ENCODE results near the gene FTL. TPM values are rescaled to one million over a fixed set of nuclear protein-coding genes. Genes with fewer than 3 reads are reported as not detected.

Gene FTL
- total and polyA plus RNA-seq, 2 donors = 1,234 to 4,798 TPM

- no peaks in the 10 kb centered on the region for H3K4me1 ChIP-seq (ENCODE audit: insufficient read depth)
- no peak overlapping the region for H3K4me3 ChIP-seq (ENCODE audit: low read depth, low read length)
- no peak overlapping the region for H3K27ac ChIP-seq (ENCODE audit: low read depth)
- H3K36me3 ChIP-seq (ENCODE audit: insufficient read depth) = no peaks in the 10 kb centered on the region
- 94% methylated on average over 9 of the region's 9 CpGs for WGBS
- DNase-seq (ENCODE audit: extremely low spot score) = no peak
These were observed 17.2 kb downstream of the FTL start for GRCh38 chr19:48982280-48982679.

GRCh38 chr19:48985711-48986110 lies 20.6 kb downstream of the FTL start:
- Histone ChIP-seq H3K4me3 (ENCODE audit: low read depth, low read length) (no peak overlapping the region), H3K4me1 (ENCODE audit: insufficient read depth) (no peaks in the 10 kb centered on the region), H3K36me3 (ENCODE audit: insufficient read depth) (no peaks in the 10 kb centered on the region), H3K27ac (ENCODE audit: low read depth) (no peak overlapping the region)
- no peak for DNase-seq (ENCODE audit: extremely low spot score)
- 94% methylated on average over 13 of the region's 13 CpGs for WGBS

- WGBS = 90% methylated on average over 3 of the region's 3 CpGs
These were observed 21.1 kb downstream of the FTL start for GRCh38 chr19:48986211-48986610.

GRCh38 chr19:48987323-48987722 lies 22.2 kb downstream of the FTL start:
- peaks cover 3% of the 10 kb centered on the region for H3K4me1 ChIP-seq (ENCODE audit: insufficient read depth)
- H3K4me3 ChIP-seq (ENCODE audit: low read depth, low read length) = no peak overlapping the region
- H3K27ac ChIP-seq (ENCODE audit: low read depth) = no peak overlapping the region
- WGBS = 88% methylated on average over 7 of the region's 7 CpGs
- no peak for DNase-seq (ENCODE audit: extremely low spot score)
- no peaks in the 10 kb centered on the region for H3K36me3 ChIP-seq (ENCODE audit: insufficient read depth)

More at GRCh38 chr19:48986211-48986610, 21.1 kb downstream of the FTL start:
- Histone ChIP-seq H3K36me3 (ENCODE audit: insufficient read depth) (no peaks in the 10 kb centered on the region), H3K4me1 (ENCODE audit: insufficient read depth) (no peaks in the 10 kb centered on the region), H3K4me3 (ENCODE audit: low read depth, low read length) (no peak overlapping the region), H3K27ac (ENCODE audit: low read depth) (no peak overlapping the region)
- no peak for DNase-seq (ENCODE audit: extremely low spot score)

- peaks cover 3% of the 10 kb centered on the region for H3K4me1 ChIP-seq (ENCODE audit: insufficient read depth)
- H3K4me3 ChIP-seq (ENCODE audit: low read depth, low read length) = no peak overlapping the region
- no peaks in the 10 kb centered on the region for H3K36me3 ChIP-seq (ENCODE audit: insufficient read depth)
- 89% methylated on average over 7 of the region's 7 CpGs for WGBS
- DNase-seq (ENCODE audit: extremely low spot score) = no peak
- no peak overlapping the region for H3K27ac ChIP-seq (ENCODE audit: low read depth)
These were observed 23.2 kb downstream of the FTL start for GRCh38 chr19:48988286-48988685.

- Histone ChIP-seq H3K4me1 (ENCODE audit: insufficient read depth) (peaks cover 3% of the 10 kb centered on the region), H3K27ac (ENCODE audit: low read depth) (no peak overlapping the region), H3K36me3 (ENCODE audit: insufficient read depth) (no peaks in the 10 kb centered on the region), H3K4me3 (ENCODE audit: low read depth, low read length) (no peak overlapping the region)
- DNase-seq (ENCODE audit: extremely low spot score) = no peak
- 93% methylated on average over 9 of the region's 9 CpGs for WGBS
These were observed 23.8 kb downstream of the FTL start for GRCh38 chr19:48988860-48989259.

- Histone ChIP-seq H3K4me1 (ENCODE audit: insufficient read depth) (peaks cover 3% of the 10 kb centered on the region), H3K27ac (ENCODE audit: low read depth) (no peak overlapping the region), H3K36me3 (ENCODE audit: insufficient read depth) (no peaks in the 10 kb centered on the region), H3K4me3 (ENCODE audit: low read depth, low read length) (no peak overlapping the region)
- no peak for DNase-seq (ENCODE audit: extremely low spot score)
- WGBS = 76% methylated on average over 17 of the region's 17 CpGs
These were observed 24.7 kb downstream of the FTL start for GRCh38 chr19:48989701-48990291.

- WGBS = 77% methylated on average over 4 of the region's 4 CpGs
- Histone ChIP-seq H3K27ac (ENCODE audit: low read depth) (no peak overlapping the region), H3K36me3 (ENCODE audit: insufficient read depth) (no peaks in the 10 kb centered on the region), H3K4me3 (ENCODE audit: low read depth, low read length) (no peak overlapping the region), H3K4me1 (ENCODE audit: insufficient read depth) (peaks cover 3% of the 10 kb centered on the region)
- no peak for DNase-seq (ENCODE audit: extremely low spot score)
These were observed 25.3 kb downstream of the FTL start for GRCh38 chr19:48990400-48990799.

- Histone ChIP-seq H3K27ac (ENCODE audit: low read depth) (no peak overlapping the region), H3K4me1 (ENCODE audit: insufficient read depth) (peaks cover 3% of the 10 kb centered on the region), H3K36me3 (ENCODE audit: insufficient read depth) (no peaks in the 10 kb centered on the region), H3K4me3 (ENCODE audit: low read depth, low read length) (no peak overlapping the region)
- no peak for DNase-seq (ENCODE audit: extremely low spot score)
- WGBS = 84% methylated on average over 22 of the region's 22 CpGs
These were observed 26.0 kb downstream of the FTL start for GRCh38 chr19:48991011-48991609.

GRCh38 chr19:48991873-48992580 lies 26.9 kb downstream of the FTL start:
- no peak for DNase-seq (ENCODE audit: extremely low spot score)
- Histone ChIP-seq H3K36me3 (ENCODE audit: insufficient read depth) (no peaks in the 10 kb centered on the region), H3K27ac (ENCODE audit: low read depth) (peak overlapping the region; percentile 86), H3K4me3 (ENCODE audit: low read depth, low read length) (peak overlapping the region; percentile 58), H3K4me1 (ENCODE audit: insufficient read depth) (peaks cover 3% of the 10 kb centered on the region)
- WGBS = 13% methylated on average over 8 of the region's 8 CpGs

- Histone ChIP-seq H3K36me3 (ENCODE audit: insufficient read depth) (no peaks in the 10 kb centered on the region), H3K4me1 (ENCODE audit: insufficient read depth) (peaks cover 3% of the 10 kb centered on the region), H3K27ac (ENCODE audit: low read depth) (peak overlapping the region; percentile 86), H3K4me3 (ENCODE audit: low read depth, low read length) (peak overlapping the region; percentile 58)
- no peak for DNase-seq (ENCODE audit: extremely low spot score)
- WGBS = under 1% methylated on average over 20 of the region's 20 CpGs
These were observed 27.6 kb downstream of the FTL start for GRCh38 chr19:48992581-48993174.

- WGBS = under 1% methylated on average over 56 of the region's 56 CpGs
- H3K4me3 ChIP-seq (ENCODE audit: low read depth, low read length) = peak within 1 kb of the TSS; percentile 58
- peaks cover 3% of the 10 kb centered on the region for H3K4me1 ChIP-seq (ENCODE audit: insufficient read depth)
These were observed 28.3 kb downstream of the FTL start, which contains the start of the genes GYS1 and RUVBL2 for GRCh38 chr19:48993175-48994034. GYS1 (minus strand) TSS chr19:48993309; CDS start chr19:48993112, 197 bp downstream. RUVBL2 (plus strand) TSS chr19:48993887; CDS start chr19:48993912, 25 bp downstream.

GRCh38 chr19:48994035-48994386 lies 28.9 kb downstream of the FTL start:
- Histone ChIP-seq H3K27ac (ENCODE audit: low read depth) (peak overlapping the region; percentile 68), H3K4me3 (ENCODE audit: low read depth, low read length) (peak overlapping the region; percentile 49), H3K36me3 (ENCODE audit: insufficient read depth) (no peaks in the 10 kb centered on the region), H3K4me1 (ENCODE audit: insufficient read depth) (peaks cover 3% of the 10 kb centered on the region)
- no peak for DNase-seq (ENCODE audit: extremely low spot score)
- 1% methylated on average over 13 of the region's 13 CpGs for WGBS

More at GRCh38 chr19:48993175-48994034, 28.3 kb downstream of the FTL start, which contains the start of the genes GYS1 and RUVBL2:
- Histone ChIP-seq H3K36me3 (ENCODE audit: insufficient read depth) (no peaks in the 10 kb centered on the region), H3K27ac (ENCODE audit: low read depth) (peak within 1 kb of the TSS; percentile 86)
- DNase-seq (ENCODE audit: extremely low spot score) = peak; percentile 99
